Measurements from ENCODE around the gene NDUFB4.

Gene NDUFB4

DNA sequence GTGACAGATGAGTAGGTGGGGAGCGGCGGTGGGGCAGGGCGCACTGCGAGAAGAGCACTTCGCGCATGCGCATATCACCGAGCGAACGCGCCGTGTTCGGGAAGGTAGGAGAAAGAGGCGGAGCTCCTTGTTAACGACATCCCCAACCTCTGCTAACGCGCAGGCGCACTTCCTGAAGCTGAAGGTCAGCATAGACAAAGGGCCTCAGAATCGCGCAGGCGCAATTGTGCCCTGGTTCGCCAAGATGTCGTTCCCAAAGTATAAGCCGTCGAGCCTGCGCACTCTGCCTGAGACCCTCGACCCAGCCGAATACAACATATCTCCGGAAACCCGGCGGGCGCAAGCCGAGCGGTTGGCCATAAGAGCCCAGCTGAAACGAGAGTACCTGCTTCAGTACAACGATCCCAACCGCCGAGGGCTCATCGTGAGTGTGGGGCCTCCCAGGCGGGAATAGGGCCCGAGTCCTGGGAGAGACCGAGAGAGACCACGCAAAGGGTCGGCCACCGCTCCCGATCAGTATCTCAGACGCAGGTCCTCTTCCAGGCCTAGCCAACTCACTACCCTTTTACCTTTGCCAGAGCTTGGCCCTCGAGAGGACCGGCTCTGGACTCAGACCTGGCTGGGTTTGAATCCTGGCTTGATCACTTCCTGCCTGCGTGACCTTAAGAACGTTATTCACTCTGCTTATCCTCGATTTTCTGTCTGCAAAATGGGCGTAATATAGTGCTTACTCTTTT, at the start of gene NDUFB4:
NDUFB4 (plus strand) TSS at position 221 of the 737 bp plus-strand sequence; CDS start at position 245, 24 bp downstream.
- DNase-seq, result peak; percentile 97

DNA sequence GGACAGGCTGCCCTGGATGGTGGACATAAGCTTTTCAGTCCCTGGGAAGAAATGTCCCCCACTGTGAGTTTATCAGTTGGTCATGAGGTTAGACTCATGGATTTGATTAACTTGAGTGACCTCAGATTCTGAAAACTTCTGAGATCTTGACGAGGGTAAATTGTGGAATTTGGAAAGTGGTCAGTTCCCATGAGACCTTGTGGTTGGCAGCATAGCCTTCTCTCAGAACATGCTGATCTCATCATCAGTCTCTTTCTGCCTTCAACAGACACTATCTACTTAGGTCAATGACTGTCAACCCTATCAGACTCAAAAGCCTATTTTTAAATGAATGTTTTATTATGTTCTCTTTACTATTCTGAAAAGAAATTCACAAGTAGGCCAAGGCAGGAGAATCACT, 45.6 kb upstream of the NDUFB4 start:
- DNase-seq, result no peak

DNA sequence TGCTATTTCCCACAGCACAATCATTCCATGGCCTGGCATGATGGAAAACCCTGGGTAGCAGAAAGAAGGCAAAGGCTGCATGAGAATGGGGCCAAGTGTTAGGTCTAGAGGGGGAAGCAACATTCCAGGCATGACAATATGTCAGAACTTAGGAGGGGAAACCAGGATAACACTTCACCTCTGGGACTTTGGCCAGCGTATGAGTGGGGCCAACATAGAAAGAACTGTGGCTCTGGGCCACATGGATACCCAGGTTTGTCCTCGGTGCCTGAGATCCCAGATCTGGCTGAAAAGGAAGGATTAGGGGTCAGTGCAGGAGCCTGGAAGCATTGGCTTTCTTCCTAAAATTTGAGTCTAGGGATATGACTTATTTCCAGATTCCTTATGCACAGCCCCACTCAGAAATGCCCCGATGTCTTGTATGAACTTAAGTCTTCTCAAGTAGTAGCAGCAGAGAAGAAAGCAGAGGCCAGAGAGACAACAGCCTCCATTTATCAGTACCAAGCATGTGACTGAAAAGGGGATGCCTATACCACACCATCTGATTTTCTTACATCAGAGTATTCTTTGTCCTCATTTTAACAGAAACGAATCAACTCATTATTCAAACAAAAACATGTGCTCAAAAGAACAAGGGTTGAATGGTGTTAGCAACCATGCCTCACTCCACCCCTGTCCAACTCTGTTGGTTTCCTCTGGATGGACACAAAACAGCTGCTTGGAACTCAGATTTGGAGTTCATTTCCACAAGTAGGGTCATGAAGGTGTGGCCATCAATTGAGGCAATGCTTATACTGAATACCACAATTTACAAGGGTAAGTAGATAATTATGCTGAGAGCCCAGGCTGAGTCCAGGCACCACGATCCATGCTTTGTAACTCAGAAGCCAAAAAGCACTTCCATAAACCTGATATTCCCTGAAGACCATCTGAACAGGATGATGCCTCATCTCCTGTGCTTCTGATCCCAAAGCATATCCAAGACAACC, 43.7 kb upstream of the NDUFB4 start:
- DNase-seq, result no peak

DNA sequence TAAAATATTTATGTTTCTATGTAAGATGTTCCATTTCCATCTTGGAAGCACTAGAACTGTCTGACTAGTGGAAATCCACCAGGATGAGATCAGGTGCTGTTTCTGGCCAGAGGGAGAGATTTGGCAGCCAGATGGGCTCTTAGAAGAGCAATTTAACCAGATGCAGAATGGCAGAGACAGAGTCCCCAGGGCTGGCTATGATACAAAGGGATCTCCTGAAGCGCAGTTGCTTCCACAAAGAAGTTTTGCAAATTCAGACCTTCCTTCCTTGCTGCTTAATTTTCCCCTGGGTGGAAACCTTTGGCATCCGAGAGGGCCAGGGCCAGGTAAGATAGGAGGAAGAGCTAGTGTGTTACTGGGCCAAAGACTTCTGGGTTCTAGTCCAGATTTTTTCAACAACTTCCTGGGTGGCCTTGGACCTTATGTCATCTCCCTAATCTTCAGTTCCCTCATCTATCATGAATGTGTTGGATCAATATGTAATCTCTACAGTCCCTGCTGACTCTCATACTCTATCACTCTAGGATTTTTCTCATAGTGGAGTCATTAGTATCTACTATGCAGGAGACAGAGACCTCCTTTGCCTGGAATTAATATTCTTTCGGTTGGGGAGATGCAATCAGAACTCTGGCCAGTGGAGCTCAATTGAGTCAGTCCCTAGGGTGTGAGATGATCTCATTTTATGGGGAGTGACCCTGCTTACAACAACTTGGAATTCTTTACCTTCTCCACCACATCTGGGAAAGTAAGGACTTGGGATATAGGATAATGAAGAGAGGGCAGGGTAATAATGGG, 41.1 kb upstream of the NDUFB4 start:
- no peak for DNase-seq

DNA sequence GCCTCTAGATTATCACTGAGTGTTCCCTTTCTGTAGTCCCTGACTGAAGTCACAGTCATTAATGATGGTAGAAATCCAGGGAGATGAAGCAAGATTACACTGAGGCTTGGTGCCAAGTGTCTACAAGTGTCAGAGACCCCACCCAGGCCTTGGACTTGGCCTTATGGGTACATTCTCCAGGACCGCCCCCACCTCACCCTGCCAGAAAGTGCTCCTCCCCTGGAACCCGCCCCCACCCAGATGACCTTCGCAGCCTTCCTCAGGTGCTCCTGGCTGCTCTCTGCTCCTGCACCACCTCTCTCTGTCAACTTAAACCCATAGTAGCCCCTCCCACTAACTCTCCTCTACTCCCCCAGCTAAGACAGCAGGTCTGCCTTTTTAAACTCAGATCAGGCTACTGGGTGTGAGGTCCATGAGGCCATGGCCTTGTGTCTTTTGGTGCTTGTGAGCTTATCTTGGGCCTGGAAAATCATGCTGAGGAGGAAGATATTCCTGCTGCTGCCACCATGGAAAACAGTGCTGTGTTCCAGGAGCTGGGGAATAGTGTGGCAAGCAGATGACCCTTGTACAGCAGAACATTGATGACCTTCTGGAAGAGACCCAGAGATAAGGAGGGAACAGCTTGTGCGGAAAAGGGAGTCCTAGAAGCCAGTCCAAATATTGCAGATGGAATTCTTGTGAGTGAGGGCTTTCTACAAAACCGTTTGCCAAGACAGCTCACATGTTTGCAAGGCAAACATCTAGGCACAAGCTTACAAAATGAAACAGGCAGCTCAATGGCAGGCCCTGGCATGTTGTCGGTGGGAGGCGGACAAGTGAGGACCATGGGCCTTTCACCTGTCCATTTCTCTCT, 40.3 kb upstream of the NDUFB4 start:
- DNase-seq, result no peak

DNA sequence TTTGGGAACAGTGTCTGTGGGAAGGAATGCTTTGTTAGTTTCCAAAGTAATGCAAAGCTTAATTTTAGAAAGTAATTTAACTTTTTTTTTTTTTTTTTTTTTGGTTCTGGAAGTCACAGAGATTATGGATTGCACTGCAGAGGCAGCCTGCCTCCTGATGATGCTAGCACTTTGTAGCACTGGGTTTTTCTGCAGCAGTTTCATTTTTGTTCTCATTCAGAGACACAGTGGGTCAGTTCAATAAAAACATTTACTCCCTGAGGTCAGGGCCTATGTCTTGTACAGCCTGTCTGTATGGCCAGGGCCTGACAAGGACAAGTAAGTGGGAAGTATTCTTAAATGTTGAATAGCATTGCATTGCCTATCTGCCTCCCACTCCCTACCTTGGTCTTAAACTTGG, 39.0 kb upstream of the NDUFB4 start:
- DNase-seq, result no peak

DNA sequence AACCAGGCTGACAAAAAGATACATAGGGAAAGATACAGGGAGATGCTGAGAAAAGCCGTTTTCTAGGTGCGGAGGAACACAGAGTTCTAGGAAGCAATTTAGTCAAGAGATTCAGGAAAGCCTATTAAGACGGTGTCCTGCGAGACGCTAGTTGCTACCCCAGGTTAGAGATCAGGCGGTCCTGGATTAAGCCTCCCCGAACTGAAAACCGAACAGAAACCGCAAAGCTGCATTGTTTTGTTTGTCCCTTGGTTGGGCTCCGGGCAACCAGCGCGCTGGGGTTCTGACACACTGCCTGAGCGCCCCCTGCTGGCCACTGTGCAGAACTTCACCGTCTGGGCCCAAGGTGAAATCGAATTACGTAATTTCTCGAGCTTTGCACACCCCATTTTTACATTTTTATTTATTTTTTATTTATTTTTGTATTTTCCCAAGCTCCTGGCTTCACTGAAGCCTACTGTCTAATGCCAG, 37.3 kb upstream of the NDUFB4 start:
- DNase-seq, result peak; percentile 35

DNA sequence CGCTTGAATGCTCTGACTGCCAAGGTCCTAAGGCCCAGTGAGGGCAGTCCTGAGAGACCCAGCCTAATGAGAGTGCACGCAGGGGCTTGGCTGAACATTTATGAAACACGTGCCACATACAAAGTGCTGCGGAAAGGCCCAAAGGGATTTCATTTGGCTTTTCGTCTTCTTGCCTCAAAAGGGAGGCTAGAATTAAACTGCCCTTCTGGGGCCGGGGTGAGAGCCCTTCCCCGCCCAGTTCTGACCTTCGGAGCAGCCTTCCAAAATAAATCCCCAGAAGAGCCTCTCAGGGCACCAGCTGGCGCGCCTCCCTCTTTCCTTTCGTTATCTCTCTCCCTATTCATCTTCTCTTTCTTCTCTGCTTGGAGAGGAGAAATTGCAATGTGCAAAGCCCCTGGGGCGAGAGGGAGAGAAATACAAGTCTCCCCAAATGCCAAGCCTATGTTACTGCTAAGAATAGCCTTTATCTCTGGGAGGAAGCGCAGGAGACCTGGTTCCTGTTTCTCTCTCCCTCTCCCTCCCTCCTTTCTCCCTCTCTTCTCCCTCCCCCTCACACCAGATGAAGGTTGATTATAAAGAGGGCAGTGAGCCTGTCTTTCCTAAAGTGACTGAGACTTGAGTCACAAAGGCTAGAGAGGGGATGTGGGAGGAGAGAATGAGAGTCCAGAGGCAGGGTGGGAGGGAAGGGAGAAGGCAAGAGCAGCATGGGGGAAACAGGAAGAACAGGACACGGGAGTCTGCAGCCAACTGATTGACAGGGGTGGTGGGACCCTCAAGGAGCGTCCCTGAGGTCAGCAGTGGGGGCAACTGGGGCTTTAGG, 36.7 kb upstream of the NDUFB4 start:
- DNase-seq, result no peak

DNA sequence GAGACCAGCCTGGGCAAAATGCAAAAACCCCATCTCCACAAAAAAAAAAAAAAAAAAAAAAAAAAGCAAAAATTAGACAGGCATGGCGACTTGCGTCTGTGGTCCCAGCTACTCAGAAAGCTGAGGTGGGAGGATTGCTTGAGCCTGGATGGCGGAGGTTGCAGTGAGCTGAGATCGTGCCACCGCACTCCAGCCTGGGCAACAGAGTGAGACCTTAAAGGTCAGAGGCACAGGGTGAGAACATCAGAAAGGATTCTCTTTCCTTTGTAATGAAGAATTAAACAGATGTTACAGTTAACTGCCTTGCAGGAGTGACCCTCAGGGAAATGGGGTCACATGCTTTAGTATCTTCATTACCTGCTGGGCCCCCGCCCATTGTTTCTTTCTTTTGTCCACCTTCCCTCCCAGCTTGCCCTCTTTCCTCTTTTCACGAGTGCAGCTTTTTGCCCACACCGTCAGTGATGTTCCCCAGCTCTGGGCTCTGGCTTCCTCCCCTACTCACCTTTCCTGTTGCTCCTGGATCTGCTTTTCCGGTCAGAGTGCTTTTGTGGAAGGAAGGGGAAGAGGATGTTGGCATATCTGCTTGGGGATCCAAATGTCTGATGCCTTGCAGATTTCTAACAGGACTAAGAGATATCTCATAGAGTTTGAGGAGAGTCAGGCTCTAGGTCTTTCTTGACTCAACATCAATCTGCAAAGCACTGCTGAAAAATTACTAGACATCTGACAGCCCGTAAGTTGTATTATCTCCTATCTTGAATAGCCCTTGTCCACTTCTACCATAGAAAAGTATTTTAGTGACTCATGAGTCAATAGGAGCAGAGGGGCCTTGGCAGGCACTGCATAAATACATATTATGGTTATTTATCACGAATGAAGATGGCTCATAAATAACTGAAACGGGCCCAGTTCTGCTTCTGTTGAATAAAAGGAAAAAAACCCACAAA, 35.6 kb upstream of the NDUFB4 start:
- no peak for DNase-seq

DNA sequence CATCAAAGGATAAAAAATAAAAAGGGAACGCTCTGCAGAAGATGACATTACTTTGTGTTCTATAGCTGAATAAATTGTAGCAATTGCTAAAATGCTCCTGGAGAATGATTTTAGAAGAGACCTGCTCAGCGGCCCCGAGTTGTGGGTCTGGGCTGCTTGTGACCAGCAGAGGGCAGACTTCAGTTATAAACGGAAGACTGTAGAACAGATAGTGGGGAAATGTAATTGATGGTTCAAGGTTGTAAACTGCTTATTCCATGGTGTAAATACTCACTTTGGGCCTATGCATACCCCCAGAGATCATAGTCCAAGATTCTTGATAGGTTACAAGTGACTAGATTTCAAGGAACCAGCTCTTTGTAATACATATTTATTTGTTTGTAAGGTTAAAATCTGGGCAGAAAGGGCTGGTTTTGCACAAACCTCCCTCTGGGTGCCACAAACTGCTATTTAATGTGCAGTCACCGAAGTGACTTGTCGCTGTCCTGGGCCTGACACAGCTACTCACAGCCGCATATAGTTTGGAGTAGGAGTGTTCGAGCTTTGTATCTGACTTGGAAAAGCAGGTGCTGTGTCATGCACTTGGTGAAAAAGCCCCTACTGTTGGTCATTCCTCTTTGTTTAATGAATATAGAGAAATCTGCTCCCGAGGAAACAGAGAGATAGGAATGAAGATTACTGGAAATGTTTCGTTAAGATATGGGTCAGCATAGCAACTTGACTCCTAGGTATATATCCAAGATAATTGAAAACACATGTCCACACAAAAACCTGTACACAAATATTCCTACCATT, 34.7 kb upstream of the NDUFB4 start:
- DNase-seq, result no peak

DNA sequence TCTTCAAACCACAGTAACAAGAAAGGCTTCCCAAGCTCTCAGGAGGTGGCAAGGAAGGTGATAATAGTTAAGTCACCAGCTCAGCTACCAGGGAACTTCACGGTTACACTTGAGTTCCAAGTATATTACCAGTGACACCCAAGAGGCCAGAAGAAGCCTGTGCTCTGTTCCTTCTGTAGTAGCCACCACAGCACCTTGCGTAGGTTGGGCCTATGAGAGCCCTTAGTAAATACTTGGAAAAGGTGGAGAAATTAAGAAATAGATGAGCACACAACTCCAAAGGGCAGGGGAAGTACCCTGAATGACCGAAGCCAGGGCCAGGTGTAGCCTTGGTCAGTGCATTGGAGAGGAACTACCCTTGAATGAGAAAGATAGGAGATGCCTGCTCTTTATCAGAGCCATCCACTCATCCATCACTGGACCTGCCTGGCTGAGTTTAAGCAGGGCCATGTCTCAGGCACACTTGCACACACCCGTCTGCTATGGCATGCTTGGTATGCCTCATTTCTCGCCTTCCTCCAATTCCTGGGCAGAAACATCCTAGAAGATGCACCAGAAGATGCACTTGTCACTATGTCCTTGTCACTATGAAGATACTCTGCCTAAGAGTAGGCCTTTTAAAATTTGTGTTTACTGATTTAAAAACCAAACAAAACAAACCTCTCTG, 32.6 kb upstream of the NDUFB4 start:
- DNase-seq, result no peak

DNA sequence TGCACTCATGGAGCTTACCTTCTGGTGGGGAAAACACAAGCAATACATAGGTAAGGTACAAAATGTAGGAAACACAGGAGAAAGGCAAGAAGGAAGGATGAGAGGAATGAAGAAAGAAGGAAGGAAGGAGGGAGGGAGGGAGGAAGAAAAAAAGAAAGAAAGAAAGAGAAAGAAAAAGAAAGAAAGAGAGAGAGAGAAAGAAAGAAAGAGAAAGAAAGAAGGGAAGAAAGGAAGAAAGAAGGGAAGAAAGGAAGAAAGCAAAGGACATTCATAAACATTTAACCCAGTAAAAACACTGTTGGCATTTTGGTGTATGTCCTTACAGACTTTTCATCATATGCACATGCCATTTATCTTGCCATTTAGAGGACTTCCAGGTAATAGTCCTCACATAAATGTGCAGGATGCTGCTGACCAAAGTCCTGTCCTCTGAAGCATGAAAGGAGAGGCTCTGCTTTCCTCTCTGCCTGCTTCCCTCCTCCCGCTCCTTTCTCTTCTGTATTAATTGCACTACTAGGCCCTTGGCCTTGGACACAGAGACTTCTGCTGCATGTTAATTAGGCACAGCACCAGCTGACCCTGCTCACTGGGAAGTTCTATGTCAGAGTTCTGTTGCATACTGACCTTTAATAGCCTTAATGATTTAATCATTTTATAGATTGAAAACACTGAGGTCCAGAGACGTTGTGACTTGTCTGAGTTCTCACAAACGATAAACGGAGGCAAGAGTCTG, 29.7 kb upstream of the NDUFB4 start:
- no peak for DNase-seq

DNA sequence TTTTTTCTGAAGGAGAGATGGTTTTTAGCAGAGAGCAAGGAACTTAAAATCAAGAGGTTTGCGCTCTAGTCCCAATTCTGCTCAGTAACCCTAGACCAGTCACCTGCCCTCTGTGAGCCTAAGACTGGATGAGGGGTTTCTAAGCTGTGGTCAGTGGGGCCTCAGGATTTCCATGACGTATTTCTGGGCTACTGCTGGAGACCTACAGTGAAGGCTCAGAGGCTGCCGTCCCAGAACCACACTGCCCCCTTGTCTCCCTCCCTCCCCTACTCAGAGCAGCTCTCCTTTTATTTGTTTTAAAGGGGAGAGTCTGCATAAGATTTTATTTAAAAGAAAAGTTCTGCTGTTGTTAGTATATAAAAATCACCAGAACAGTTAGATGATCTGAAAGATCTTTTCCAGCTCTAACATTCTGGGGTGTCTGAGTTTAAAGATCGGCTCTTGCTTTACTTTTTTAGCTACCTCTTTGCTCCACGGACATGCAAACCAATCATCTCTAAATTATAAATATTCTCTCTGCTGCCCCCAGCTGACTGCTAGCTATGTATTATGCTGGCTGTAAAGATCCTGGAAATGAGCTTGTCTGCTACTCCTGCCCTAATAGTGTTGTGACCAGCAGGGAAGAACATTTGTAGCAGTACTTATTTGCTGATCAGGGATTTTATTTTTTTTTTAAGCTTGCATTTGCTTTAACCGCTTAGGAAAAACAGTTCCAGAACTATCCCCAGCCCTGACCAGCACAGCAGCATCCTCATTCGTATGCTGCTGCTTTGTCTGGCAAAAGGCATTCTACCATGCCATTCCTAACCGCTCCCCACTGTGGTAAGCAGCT, 28.6 kb upstream of the NDUFB4 start:
- DNase-seq, result no peak

DNA sequence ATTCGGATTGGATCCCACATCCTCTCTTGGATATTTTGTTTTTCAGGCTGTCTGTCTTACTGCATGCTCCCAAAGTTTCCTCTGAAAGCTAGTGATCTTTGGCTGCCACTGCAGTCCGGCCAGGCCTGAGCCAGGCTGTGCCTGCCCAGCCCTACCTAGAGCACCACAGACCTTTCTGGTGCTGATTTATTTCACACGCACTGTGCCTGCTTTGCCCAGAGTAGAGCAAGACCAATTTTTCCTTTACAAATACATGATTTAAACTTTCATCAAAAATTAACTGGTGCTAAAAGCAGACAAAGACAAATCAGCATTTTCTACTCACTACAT, 28.0 kb upstream of the NDUFB4 start:
- no peak for DNase-seq

DNA sequence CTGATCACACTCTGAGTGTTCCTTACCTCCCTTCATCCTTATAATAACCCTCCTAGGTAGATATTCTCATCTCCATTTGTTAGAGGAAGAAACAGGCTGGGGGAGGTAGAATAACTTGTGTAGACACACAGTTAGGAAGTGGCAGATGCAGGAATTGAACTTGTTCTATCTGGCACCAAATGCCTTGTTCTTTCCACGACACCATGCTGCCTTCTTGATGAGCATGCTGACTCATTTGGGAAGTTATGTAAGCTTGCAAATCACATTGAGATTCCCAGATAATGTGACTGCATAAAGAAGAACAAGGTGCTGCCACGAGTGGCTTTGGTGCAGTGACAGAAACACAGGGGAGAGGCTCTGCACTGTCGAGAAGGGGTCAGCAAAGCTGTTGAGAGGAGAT, 27.5 kb upstream of the NDUFB4 start:
- no peak for DNase-seq

DNA sequence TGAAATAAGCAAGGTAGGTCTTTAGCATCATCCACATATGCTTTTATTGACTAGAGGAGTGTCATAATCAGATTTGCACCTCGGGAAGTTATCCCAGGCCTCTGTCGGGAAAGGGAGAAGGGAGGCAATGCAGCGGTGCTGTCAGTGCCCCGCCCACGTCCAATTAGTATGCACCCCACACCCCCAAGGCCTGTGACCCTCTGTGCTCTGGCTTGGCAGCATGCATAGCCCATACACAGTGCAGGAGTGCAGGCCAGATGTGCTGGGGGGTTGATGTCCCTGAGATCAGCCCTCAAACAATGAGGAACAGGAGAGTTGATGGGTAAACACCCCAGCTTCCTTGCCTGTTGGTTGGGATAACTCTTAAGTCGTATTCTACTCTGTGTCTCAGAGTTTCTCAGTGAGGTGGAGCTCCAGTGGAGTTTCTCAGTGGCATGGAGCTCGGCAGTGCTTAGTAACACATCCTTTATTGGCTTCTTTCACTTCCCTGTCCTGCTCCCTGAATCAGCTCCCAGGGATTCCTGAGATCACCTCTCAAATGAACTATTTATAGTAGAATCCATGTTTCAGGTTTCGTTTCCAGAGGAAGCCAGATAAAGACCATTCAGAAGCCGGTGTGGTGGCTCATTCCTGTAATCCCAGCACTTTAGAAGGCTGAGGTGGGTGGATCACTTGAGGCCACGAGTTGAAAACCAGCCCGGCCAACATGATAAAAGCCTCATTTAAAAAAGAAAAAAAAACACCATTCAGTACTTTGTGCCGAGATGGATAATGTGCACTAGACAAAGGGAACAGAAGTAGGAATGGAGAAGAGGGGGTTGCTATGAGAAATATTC, 26.7 kb upstream of the NDUFB4 start:
- no peak for DNase-seq

Data from NCI-H2081 treated with DMSO at 0.1 percent for 48 hours (cell line).